ENCODE results near the gene TXNDC2.
"Not testable (repeated sequence)": the region's sequence is repeated elsewhere in the genome, so short reads cannot be mapped to it uniquely, and the experiment has no call there.

Gene TXNDC2

DNA sequence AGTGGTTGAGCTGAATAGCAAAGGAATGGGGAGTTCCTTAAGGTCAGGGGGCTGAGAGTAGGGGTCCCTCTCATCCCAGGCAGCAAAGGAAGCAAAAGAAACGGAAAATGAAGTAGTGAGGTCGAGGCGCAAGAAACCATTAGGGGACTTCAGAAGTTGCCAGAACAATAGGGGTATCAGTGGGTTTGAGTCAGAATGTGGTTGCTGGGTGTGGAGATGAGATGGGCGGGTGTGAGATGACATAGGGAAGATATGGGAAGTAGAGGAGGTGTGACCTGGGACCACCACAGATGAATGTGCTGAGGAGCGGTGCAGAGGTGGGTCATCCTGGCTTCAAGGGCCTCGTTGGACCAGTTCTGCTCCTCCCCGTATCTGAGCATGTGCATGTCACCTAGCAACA, 14.9 kb downstream of the TXNDC2 start:
- H3K27ac ChIP-seq: no peak overlapping the region
- TF ChIP-seq ZFX (IDR thresholded peaks at IDR 0.05; ENCODE audit: borderline replicate concordance): no peak
- TF ChIP-seq, protein P1, sequence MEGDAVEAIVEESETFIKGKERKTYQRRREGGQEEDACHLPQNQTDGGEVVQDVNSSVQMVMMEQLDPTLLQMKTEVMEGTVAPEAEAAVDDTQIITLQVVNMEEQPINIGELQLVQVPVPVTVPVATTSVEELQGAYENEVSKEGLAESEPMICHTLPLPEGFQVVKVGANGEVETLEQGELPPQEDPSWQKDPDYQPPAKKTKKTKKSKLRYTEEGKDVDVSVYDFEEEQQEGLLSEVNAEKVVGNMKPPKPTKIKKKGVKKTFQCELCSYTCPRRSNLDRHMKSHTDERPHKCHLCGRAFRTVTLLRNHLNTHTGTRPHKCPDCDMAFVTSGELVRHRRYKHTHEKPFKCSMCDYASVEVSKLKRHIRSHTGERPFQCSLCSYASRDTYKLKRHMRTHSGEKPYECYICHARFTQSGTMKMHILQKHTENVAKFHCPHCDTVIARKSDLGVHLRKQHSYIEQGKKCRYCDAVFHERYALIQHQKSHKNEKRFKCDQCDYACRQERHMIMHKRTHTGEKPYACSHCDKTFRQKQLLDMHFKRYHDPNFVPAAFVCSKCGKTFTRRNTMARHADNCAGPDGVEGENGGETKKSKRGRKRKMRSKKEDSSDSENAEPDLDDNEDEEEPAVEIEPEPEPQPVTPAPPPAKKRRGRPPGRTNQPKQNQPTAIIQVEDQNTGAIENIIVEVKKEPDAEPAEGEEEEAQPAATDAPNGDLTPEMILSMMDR (IDR thresholded peaks at IDR 0.05): no peak

DNA sequence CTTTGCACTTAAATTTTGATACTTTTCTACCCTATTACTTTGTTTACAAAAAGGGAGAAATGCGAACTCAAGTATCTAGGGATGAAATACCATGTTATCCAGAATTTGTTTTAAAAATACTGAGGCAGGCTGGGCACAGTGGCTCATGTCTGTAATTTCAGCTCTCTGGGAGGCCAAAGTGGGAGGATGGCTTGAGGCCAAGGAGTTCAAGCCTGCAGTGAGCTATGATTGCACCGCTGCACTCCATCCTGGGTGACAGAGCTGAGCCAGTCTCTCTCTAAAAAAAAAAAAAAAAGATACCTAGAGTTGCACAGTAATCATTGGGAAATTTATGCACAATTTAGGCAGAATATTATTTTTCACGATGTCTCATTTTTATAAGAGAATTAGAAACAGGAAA, 15.6 kb downstream of the TXNDC2 start:
- TF ChIP-seq ZFX (IDR thresholded peaks at IDR 0.05; ENCODE audit: borderline replicate concordance): no peak
- TF ChIP-seq, protein P1 (IDR thresholded peaks at IDR 0.05): no peak

DNA sequence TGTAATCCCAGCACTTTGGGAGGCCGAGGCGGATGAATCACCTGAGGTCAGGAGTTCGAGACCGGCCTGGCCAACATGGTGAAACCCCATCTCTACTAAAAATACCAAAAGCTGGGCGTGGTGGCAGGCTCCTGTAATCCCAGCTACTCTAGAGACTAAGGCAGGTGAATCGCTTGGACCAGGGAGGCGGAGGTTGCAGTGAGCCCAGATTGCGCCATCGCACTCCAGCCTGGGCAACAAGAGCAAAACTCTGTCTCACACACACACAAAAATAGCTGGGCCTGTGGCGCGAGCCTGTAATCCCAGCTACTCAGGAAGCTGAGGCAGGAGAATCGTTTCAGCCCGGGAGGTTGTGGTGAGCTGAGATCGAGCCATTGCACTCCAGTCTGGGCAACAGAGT, 16.5 kb downstream of the TXNDC2 start:
- not testable (repeated sequence) for H3K27ac ChIP-seq

More for the DNA sequence above, 15.6 kb downstream of the TXNDC2 start:
- H3K27ac ChIP-seq: no peak overlapping the region

DNA sequence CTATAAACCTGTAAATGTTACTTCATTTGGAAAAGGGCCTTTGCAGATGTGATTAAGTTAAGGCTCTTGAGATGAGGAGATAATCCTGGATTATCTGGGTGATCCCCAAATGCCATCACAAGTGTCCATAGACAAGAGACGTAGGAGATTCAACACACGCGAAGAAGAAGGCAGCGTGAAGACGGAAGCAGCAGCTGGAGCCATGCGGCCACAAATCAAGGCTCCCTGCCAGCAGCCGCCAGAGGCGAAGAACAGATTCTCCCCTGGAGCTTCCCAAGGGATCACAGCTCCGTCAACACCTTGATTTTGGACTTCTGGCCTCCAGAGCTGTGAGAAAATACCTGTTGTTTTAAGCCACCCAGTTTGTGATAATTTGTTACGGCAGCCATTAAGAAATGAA, 17.1 kb downstream of the TXNDC2 start:
- TF ChIP-seq, protein P1 (IDR thresholded peaks at IDR 0.05): no peak
- no peak for TF ChIP-seq ZFX (IDR thresholded peaks at IDR 0.05; ENCODE audit: borderline replicate concordance)
- H3K27ac ChIP-seq: no peak overlapping the region

DNA sequence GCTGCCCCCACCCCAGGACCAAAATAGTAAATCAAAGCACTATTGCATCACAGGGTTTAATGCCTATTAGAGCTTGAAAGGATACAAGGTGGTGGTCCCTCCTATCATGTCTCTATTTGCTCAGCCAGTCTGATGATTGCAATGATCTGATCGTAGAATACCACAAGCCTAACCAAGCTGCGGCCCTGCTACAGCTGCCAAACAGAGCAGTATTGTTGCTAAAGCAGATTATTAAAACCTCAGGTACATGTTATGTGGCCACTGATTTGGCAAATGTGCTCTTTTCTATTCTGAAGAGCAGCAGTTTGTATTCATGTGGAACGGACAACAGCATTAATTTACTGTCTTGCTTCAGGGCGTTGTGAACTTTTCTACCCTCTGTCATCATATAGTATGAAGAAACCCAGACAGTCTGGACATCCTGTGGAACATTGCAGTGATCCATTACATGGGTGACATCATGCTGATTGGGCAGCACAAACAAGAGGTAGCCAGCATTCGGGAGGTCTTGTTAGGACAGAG, 19.7 kb downstream of the TXNDC2 start:
- H3K27ac ChIP-seq: no peak overlapping the region
- TF ChIP-seq, protein P1 (IDR thresholded peaks at IDR 0.05): no peak
- TF ChIP-seq ZFX (IDR thresholded peaks at IDR 0.05; ENCODE audit: borderline replicate concordance): no peak

DNA sequence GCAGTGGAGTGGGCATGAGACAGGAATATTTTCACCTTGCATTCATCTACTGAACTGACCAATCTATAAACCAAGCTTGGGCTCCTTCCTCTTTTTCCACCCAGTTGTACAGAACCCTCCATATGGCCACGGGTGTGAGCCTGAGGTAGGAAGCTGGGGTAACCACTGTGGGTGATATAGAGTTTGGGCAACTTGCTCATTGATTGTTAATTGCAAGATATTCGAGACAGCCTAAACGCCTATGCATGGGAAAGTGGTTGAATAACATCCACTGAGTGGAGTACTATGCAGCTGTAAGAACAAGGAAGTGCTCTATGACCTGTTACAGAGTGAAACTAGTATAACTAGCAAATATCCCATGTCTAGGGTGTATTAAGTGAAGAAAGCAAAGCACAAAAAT, 20.7 kb downstream of the TXNDC2 start:
- no peak overlapping the region for H3K27ac ChIP-seq
- TF ChIP-seq, protein P1 (IDR thresholded peaks at IDR 0.05): no peak
- TF ChIP-seq ZFX (IDR thresholded peaks at IDR 0.05; ENCODE audit: borderline replicate concordance): no peak

DNA sequence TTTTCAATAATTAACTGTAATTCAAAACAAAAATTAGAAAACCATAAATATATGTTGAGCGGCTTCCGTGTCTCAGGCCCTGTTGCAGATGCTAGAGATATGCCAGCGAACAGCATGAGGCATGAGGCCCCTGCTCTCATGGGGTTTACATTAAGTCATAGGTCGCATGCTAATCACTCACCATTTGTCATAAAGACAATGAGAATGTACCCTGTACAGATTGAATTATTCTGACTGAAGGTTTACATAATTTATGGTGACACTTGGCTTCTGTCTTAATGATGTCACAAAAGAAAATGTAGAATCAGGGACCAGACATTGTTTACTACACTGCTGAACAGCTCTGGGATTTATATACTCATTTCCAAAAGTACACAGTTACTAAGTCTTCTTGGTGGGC, 22.1 kb downstream of the TXNDC2 start:
- TF ChIP-seq, protein P1 (IDR thresholded peaks at IDR 0.05): no peak
- no peak for TF ChIP-seq ZFX (IDR thresholded peaks at IDR 0.05; ENCODE audit: borderline replicate concordance)
- no peak overlapping the region for H3K27ac ChIP-seq

DNA sequence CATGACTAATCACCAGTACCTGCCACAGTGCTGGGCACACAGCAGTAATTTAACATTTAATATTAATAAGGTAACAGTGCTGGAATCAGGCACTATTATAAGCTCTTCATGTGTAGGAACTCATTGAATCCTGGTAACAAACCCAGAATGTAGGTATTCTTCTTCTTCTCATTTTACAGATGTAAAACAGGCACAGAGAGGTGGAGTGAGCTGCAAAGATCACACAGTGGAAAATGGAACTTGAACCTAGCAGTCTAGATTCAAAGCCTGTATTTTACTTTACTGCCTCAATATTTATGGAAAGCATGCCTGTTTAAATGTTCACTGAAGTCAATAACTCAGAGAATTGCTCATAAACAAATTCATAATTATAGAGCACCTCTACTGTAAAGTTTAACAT, 24.3 kb downstream of the TXNDC2 start:
- no peak overlapping the region for H3K27ac ChIP-seq
- TF ChIP-seq ZFX (IDR thresholded peaks at IDR 0.05; ENCODE audit: borderline replicate concordance): no peak
- TF ChIP-seq, protein P1 (IDR thresholded peaks at IDR 0.05): no peak
